NB4 (cell line): ENCODE results near the gene MOGAT2.

Experiments
- DNase-seq: peaks from one replicate; pipeline ENCODE4 v3.0.0; 2010; ENCODE audit warnings: low read depth
- H3K4me3 ChIP-seq: one replicate; pipeline ENCODE4 v1.5.1; 2011; ENCODE audit warnings: mild to moderate bottlenecking, low read depth, low read length, moderate library complexity
- MYC ChIP-seq: IDR thresholded peaks from 2 replicates; pipeline ENCODE4 v1.6.1; 2011; ENCODE audit warnings: low read depth, low read length
- POLR2A ChIP-seq: IDR thresholded peaks from 2 replicates; pipeline ENCODE4 v1.6.1; 2011; ENCODE audit warnings: mild to moderate bottlenecking; ENCODE audit not compliant: insufficient read length; ENCODE audit errors: extremely low read depth
- TF ChIP-seq, protein P1 (sequence below): IDR thresholded peaks from 2 replicates; pipeline ENCODE4 v1.6.1; 2011; ENCODE audit warnings: low read depth, low read length
- TF ChIP-seq, protein P2 (sequence below): IDR thresholded peaks from one replicate; pipeline ENCODE4 v1.5.1; 2012; ENCODE audit warnings: low read depth, low read length

The MOGAT2 gene

GRCh38 chr11:75768112-75768908, 50.7 kb downstream of the MOGAT2 start, which contains the start of gene DGAT2:
Gene DGAT2 (plus strand): TSS chr11:75768778. CDS start chr11:75768992, 214 bp downstream.
- peak; percentile 92 for DNase-seq
- TF ChIP-seq, protein P1, sequence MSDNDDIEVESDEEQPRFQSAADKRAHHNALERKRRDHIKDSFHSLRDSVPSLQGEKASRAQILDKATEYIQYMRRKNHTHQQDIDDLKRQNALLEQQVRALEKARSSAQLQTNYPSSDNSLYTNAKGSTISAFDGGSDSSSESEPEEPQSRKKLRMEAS, result peak; percentile 97
- TF ChIP-seq MYC (peak; percentile 97), POLR2A (peak; percentile 44)
- TF ChIP-seq, protein P2, sequence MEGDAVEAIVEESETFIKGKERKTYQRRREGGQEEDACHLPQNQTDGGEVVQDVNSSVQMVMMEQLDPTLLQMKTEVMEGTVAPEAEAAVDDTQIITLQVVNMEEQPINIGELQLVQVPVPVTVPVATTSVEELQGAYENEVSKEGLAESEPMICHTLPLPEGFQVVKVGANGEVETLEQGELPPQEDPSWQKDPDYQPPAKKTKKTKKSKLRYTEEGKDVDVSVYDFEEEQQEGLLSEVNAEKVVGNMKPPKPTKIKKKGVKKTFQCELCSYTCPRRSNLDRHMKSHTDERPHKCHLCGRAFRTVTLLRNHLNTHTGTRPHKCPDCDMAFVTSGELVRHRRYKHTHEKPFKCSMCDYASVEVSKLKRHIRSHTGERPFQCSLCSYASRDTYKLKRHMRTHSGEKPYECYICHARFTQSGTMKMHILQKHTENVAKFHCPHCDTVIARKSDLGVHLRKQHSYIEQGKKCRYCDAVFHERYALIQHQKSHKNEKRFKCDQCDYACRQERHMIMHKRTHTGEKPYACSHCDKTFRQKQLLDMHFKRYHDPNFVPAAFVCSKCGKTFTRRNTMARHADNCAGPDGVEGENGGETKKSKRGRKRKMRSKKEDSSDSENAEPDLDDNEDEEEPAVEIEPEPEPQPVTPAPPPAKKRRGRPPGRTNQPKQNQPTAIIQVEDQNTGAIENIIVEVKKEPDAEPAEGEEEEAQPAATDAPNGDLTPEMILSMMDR, result peak; percentile 67
- H3K4me3 ChIP-seq, result peak within 1 kb of the TSS; percentile 46

GRCh38 chr11:75768909-75769771, 51.5 kb downstream of the MOGAT2 start:
- peak overlapping the region; percentile 46 for H3K4me3 ChIP-seq
- TF ChIP-seq, protein P1, result no peak
- no peak for DNase-seq

DNA sequence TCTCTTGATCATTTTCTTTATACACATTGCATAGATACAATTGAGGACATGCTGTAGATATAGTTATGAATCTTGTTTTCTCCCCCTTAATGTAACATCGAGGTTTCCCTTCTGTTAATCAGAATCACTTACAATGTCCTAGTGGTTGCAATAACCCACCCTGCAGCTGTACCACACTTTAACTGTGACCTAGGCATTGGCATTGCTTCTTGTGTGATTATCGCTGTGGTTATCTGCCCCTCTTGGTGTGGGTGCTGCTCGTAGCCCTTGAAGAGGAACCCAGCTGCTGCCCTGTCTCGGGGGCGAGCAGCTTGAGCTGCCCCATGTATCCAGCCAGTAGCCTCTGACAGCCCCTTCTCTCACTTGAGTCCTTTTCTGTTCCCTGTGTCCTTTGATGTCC, 52.5 kb downstream of the MOGAT2 start:
- TF ChIP-seq, protein P1, result no peak
- TF ChIP-seq, protein P2, result no peak
- TF ChIP-seq MYC (no peak), POLR2A (no peak)
- DNase-seq, result peak; percentile 30
- no peak overlapping the region for H3K4me3 ChIP-seq

- peak; percentile 77 for DNase-seq
- no peak overlapping the region for H3K4me3 ChIP-seq
- TF ChIP-seq MYC (no peak), POLR2A (no peak)
- TF ChIP-seq, protein P1, result no peak
- TF ChIP-seq, protein P2, result no peak
Measured at GRCh38 chr11:75771646-75772410, 54.2 kb downstream of the MOGAT2 start.

GRCh38 chr11:75773595-75774353, 56.1 kb downstream of the MOGAT2 start:
- no peak overlapping the region for H3K4me3 ChIP-seq
- no peak for TF ChIP-seq MYC
- TF ChIP-seq, protein P1, result no peak
- TF ChIP-seq, protein P2, result no peak
- no peak for TF ChIP-seq POLR2A
- DNase-seq, result peak; percentile 75
